HG02610 (cell line): ENCODE data around the gene EXOSC1.
"Not testable (repeated sequence)": the region's sequence is repeated elsewhere in the genome, so short reads cannot be mapped to it uniquely, and the experiment has no call there.

ENCODE experiments used
- ATAC-seq: cut with Tn5 transposase; IDR thresholded peaks from one replicate; pipeline ENCODE4 v1.9.1; 2021; ENCODE audit warnings: mild to moderate bottlenecking, moderate library complexity; ENCODE audit not compliant: unreplicated experiment

EXOSC1 gene

DNA sequence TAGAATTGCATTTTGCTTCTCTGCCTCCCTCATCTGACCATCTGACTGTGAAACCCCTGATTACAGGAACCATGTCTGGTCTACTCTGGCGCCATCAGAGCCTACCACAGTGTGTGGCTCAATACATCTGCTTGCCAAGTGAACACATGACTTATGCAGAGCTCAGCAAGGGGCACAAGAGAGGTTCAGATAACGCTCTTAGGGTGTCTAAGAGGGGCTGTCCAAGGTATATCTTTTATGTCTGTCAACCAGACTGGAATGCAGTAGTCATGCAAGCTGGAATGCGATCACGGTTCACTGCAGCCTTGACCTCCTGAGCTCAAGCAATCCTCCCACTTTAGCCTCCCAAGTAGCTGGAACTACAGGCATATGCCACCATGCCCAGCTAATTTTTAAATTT is 34.4 kb downstream of the EXOSC1 start:
- ATAC-seq, result no peak

DNA sequence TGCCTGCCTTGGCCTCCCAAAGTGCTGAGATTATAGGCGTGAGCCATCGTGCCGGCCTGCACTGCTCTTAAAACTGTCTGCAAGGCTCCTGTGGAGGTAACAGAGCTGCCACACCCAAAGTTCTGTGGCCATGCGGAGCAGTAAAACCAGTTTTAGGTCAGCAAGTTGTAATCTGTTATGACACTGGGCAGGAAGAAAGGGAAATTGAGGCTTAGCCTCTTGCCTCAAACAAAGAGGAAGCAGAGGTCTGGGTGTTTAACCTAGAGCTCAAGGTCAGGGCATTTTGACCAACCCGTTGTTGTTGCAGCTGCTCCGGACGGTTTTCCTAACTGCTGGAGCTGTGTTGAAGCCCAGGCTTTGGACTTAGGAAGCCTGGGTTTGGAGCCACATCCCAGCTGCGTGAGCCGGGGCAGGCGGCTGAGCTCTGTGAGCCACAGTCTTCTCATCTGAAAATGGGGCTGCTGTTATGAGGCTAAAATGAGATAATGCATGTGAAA is 37.3 kb downstream of the EXOSC1 start:
- ATAC-seq, result no peak

DNA sequence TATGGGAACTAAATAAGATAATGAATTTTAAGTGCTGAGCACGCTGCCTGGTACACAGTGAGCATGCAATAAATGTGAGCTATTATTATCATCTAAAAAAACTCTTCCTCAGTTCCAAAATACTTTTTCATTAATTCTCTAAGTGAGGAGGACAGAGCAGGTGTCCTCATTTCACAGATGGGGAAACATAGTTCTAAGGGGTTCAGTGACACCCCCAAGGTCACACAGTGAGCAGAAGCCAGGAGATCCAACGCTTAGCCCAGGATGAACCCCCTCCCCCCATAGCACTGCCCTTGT is 37.9 kb downstream of the EXOSC1 start:
- ATAC-seq, result no peak

DNA sequence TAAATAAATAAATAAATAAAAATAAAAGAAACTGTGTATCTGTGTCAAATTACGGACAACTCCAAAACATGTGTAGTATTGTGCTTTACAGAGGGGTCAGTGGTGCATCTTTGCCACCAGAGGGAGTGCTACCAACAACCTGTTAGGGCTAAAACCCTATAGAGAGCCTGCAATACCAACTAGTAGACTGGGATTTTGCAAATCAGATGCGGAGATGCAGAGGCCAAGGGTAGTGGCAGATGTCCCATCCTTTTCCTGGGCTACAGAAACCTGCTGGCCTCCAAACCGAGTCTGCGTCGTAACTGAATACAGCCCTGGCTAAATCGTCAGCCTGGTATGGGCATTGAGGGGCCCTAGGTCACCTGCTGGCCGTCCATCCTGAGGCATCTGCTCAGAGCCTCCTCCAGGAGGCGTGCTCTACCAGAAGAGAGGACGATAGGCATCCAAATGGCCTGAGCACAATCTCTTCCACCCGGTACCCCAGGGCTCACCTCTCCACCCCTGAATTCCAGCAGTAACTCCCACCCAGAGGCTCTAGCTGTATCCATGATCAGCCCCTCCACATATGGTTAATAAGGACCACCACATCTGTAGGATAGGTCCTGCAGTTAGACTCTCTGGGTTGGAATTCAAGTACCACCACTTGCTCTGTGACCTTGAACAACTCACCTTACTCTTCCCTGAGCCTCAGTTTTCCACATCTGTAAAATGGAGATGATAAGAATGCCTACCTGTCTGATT is 38.4 kb downstream of the EXOSC1 start:
- ATAC-seq, result peak; percentile 91

DNA sequence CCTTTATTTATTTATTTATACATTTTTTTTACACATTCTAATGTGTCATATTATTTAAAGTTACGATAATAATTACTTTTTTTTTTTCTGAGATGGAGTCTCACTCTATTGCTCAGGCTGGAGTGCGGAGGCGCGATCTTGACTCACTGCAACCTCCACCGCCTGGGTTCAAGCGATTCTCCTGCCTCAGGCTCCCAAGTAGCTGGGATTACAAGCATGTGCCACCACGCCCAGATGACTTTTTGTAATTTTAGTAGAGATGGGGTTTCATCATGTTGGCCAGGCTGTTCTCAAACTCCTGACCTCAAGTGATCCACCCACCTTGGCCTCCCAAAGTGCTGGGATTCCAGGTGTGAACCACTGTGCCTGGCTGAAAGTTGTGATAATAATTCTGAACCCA is 39.3 kb downstream of the EXOSC1 start:
- not testable (repeated sequence) for ATAC-seq

DNA sequence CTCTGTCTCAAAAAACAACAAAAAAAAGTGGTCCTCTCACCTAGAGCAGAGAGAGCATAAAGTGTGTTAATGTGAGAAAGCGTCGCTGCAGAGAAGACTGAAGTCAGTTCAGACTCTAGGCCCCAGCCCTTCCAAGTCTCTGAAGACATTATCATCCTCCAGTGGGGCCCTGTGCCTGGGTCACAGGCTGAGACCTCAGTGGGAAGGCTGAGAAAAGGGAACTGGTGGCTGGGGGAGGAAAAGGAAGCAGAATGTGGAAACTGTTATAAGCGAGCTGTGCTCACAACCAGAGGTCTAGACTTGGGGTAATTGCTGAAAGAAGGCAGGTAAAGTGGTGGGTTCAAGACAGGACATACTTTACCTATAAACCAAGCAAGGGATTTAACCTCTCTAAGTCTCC is 39.7 kb downstream of the EXOSC1 start:
- no peak for ATAC-seq

DNA sequence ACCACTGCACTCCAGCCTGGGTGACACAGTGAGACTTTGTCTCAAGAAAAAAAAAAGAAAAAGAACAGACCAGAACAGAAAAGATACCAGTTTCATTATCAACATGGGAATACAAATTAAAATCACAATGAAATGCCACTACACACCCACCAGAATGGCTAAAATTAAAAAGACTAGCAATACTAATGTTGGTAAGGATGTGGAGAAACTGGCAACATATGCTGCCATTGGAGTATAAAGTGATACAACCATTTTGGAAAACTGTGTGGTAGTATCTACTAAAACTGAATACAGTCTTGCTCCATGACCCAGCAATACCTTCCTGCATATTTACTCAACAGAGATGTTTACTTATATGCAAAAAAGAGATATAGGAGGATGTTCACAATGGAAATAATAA is 41.8 kb downstream of the EXOSC1 start:
- no peak for ATAC-seq

DNA sequence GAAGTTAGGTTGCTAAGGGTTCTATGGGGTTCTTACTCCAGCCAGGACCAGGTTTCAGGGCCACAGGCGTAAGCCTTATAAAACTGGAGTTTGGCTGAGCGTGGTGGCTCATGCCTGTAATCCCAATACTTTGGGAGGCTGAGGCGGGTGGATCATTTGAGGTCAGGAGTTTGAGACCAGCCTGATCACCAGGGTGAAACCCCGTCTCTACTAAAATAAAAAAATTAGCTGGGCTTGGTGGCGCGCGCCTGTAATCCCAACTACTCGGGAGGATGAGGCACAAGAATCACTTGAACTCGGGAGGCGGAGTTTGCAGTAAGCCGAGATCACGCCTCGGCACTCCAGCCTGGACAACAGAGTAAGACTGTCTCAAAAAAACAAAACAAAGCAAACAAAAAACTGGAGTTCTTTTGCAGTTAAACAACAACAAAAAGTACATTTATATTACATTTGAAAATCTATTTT is 44.3 kb downstream of the EXOSC1 start:
- no peak for ATAC-seq

DNA sequence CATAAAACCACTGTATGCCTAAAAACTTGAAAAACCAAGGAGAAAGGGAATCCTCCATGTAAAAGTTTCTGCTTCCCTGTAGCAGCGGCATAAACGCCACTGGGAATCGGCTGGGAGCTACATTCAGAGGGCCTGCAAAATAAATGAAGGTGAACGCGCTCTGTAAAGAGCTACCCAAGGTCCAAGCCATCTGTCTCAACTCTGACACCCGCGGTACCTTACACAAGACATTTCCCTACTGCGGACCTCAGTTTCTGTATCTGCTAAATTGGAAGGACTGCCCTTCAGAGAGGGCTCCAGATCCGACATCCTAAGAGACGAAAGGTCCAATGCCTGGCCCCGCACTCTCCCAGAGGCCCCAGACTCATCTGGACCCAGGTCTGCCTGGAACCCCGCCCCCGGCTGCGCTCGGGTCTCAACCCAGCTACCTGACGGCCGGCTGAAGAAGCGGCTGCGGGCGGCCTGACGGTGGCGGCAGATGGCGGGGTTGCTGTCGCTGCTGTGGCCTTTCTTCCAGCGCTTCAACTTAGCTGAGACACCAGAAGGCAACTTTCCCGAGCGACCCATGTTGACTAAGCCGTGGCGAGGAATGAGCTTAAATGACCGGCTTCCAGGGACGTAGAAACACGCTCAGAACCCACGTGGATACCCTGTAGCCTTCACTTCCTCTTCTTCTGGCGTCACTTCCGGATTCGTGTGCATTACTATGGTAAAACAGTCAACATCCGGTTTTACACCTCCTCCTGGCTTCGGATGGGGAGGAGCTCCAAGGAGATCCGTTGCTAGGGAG is 44.9 kb downstream of the EXOSC1 start, which contains the start of gene RRP12:
TSS of gene RRP12 (minus strand) at position 676 of the 790 bp plus-strand sequence. CDS start at position 567, 109 bp downstream.
- ATAC-seq, result peak; percentile 98

DNA sequence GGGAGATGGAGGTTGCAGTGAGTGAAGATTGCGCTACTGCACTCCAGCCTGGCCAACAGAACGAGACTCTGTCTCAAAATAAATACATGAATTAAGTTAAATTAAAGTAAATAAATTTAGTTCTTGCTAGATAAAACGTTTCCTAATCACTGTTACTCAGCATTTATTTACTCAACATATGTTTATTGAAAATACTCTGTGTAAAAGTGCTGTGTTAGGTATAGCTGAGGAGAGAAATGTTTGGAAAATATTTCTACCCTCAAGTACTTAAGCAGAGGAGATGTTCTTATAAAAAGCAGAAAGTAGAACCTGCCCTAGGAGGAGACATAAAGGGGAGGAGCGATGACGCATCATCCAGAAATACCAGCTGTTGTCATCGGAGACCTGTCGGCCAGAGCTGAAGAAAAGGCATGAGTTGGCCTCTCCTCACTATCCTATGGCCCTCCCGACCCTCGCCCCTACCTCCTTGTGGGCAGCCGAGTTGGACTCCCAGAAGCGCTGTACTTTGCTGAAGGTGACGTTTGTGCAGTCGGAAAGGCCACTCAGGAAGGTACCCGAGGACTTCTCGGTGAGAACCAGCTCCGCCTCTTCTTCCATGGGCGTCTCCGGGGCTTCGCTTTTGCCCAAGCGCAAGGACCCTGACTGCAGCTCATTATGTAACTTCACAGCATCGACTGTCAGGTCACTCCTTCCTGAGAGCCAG is 45.8 kb downstream of the EXOSC1 start:
- ATAC-seq, result no peak

DNA sequence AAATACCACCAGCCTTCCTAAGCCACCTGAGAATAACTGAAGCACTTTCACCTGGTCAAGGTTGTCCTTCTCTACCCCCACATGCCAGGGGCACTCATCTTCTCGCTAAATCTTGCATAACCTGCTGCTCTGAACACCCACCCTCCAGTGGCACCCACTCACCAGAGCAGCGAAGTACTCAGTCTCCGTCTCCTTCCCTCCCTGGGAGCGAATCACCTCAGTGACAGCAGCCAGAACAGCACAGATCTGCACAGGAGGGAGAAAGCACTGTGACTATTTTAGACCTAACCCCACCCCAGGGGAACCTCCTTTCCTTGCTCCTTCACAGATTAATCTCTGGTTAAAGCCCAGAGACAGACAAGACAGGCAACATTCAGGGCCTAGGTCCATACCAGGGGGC is 49.8 kb downstream of the EXOSC1 start:
- no peak for ATAC-seq

DNA sequence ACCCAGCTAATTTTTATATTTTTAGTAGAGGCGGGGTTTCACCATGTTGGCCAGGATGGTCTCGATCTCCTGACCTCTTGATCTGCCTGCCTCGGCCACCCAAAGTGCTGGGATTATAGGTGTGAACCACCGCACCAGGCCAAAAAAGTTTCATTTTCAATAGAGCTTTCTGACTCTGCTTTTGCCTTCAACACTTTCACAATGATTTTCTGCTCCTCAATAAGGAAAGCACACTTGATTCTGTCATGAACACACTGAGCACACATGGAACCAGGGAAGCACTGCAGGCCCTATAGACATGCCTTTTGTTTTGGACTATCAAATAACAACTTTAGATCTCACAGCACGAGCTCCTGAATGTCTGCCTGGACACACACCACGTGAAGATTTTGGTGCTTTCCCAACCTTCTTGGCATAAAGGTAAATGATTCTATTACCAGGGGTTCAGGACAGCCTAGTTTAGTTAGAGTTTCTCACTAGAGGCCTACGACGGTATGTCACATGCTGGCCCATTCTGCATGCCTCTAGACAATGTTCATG is 52.7 kb downstream of the EXOSC1 start:
- ATAC-seq, result no peak

DNA sequence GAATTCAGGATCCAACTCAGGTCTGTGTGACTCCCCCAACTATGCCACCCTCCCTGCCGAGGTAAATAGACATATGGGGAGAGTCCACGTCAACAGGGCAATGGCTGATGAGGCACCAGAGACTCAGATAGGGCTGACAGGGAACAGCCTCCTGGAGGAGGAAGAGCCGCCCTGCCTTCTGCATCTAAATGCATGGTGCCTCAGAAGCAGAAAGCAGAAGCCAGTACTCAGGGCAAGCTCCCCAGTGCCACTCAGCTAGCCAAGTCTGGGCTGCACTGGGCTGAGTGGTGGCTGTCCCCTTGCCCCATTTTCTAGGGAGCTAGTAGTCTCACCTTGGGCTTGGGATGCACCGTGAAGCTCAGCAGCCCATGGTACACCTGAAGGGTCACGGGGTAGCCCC is 55.7 kb downstream of the EXOSC1 start:
- ATAC-seq, result no peak

DNA sequence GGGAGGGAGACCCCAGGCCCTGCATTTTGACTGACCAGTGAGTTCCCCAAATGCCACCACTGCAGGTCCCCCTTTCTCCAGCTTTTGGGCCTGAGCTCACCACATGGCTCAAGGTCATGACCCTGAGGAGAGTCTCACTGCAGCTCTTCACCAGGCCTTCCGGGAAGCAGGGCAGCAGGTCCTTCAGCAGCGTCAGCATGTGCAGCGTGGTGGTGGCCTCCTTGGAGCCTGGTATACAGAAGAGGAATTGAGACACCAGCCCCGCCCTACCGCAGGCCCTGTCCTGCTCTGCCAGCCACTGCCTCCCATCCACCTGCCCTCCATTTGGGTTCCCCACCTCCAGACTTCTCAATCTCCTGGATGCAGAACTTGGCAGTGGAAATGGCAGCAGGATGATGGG is 57.7 kb downstream of the EXOSC1 start:
- no peak for ATAC-seq
